Measurements from ENCODE around the gene SETD5. TPM values are rescaled to one million over a fixed set of nuclear protein-coding genes. Genes with fewer than 3 reads are reported as not detected.

Gene SETD5
- total and polyA plus RNA-seq, 12 donors = 35.3 to 135 (median 84.6) TPM

DNA sequence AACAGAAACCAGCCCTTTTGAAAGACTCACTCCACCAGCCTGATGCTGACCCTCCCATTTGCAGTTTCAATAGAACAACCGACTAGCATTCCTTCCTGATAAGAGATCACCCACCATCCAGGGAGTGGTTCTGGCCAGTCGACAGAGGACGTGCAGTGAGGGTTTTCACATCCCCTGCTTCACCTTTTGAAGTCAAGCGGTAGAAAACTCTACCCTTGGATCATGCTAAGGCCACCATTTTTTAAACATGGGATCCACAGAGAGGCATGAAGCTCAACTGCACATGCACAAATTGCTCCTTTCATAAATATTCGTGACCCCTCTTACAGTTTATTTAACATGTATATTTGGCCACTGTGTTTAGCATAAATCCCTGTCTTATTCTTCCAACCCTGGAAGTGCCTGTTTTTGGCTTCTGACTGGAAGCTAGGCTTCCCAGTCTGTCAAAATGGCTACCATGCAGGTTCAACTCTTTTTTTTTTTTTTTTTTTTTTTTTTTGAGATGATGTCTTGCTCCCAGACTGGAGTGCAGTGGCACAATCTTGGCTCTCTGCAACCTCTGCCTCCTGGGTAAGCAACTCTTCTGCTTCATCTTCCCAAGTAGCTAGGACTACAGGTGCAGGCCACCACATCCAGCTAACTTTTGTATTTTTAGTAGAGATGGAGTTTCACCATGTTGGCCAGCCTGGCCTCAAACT is 35.6 kb upstream of the SETD5 start:
- Histone ChIP-seq H3K36me3 (replicated peaks in 1 of 2) (peaks cover 0 to 15% of the 10 kb centered on the region in 2 donors), H3K27ac (peak overlapping the region in 2 of 5 donors; percentile 92 to 93), H3K4me1 (replicated peaks in 1 of 2) (peaks cover 12 to 21% of the 10 kb centered on the region in 2 donors), H3K27me3 (no peaks in the 10 kb centered on the region), H3K4me3 (peak overlapping the region in 1 of 4 donors; percentile 56), H3K9me3 (replicated peaks in 1 of 3) (no peaks in the 10 kb centered on the region)
- DNase-seq = no peak
- intact Hi-C loops (cut with DNase I) = no loop called here
- no peak for TF ChIP-seq POLR2A (IDR thresholded peaks at IDR 0.05)
- TF ChIP-seq, protein P1, sequence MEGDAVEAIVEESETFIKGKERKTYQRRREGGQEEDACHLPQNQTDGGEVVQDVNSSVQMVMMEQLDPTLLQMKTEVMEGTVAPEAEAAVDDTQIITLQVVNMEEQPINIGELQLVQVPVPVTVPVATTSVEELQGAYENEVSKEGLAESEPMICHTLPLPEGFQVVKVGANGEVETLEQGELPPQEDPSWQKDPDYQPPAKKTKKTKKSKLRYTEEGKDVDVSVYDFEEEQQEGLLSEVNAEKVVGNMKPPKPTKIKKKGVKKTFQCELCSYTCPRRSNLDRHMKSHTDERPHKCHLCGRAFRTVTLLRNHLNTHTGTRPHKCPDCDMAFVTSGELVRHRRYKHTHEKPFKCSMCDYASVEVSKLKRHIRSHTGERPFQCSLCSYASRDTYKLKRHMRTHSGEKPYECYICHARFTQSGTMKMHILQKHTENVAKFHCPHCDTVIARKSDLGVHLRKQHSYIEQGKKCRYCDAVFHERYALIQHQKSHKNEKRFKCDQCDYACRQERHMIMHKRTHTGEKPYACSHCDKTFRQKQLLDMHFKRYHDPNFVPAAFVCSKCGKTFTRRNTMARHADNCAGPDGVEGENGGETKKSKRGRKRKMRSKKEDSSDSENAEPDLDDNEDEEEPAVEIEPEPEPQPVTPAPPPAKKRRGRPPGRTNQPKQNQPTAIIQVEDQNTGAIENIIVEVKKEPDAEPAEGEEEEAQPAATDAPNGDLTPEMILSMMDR (IDR thresholded peaks at IDR 0.05) = no peak
- WGBS, 4 donors = 69 to 91% (median 71%) methylated on average over 4 to 5 of the region's 5 CpGs

DNA sequence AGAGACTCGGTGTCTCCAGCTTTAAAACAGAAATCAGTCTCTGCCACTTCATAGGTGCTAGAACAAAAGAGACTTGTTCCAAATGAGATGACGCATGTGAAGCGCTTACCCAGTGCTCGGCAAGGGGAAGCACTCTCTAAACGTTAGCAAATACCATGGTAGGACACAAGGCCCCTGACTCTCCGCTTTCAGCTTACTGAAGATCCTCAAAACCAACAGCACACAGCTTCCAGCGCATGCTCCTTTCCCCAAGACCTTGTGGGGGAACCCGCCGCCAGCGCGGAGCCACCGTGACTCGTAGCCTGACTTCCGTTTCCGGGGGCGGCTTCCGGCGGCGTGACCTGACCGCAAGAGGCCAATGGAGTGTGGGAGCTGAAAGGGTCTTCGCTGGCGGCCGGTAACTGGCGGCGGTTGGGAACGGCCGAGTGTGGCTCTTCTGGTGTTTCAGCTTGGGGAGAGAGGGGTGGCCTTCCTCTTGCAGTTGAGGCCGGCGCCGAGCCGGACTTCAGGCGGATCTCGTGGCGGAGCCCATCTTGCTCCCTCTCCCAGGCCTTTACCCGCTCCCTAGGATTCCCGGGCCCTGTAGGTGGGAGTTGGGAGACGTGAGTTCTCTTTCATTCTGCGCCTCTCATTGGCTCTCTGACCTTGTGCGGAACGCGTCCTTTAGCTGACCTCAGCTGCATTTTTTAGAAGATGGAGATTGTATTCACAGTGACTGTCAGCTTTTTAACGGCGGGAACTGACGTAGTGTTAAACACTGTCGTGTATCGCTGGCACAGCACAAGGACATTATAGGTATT is 34.5 kb upstream of the SETD5 start, which contains the start of gene THUMPD3:
Gene THUMPD3, plus strand, starts transcription at position 324 of the 800 bp plus-strand sequence. CDS start 2,015 bp downstream, outside the sequence.
- no peaks in the 10 kb centered on the region for H3K27me3 ChIP-seq
- peak within 1 kb of the TSS; percentile 23 to 88 (median 62) for H3K4me3 ChIP-seq
- TF ChIP-seq POLR2A (IDR thresholded peaks at IDR 0.05) = peak; percentile 65 to 76
- TF ChIP-seq, protein P1 (IDR thresholded peaks at IDR 0.05) = no peak
- H3K9me3 ChIP-seq (replicated peaks in 1 of 3) = no peaks in the 10 kb centered on the region
- H3K27ac ChIP-seq = peak within 1 kb of the TSS; percentile 64 to 93 (median 92)
- H3K36me3 ChIP-seq (replicated peaks in 1 of 2) = peaks cover 0 to 23% of the 10 kb centered on the region in 2 donors
- 0 to 2% (median 1%) methylated on average over 20 to 46 of the region's 46 CpGs for WGBS, 4 donors
- DNase-seq = peak; percentile 90 to 95 (median 93)
- peaks cover 12 to 21% of the 10 kb centered on the region in 2 donors for H3K4me1 ChIP-seq (replicated peaks in 1 of 2)
- intact Hi-C loops (cut with DNase I) = no loop called here

DNA sequence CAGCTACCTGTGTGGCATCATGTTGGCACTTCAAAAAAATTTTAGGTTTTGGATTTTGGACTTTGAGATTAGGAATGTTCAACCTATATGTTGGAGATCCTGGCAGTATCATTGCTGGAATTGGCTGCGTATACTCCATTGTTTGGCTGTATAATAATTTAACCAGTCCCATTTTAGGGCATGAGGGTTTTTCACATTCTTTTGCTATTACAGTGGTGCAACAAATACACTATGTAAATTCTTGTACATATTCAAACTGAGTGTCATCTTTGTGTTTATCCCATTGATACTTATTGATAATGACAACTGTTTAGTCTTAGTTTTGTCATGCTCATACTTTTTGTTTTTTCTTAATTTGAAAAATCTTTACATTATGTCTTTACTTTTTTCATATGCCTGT is 27.9 kb upstream of the SETD5 start:
- intact Hi-C loops (cut with DNase I) = no loop called here
- H3K27me3 ChIP-seq = no peaks in the 10 kb centered on the region
- no peak overlapping the region for H3K27ac ChIP-seq
- H3K9me3 ChIP-seq (replicated peaks in 1 of 3) = no peaks in the 10 kb centered on the region
- peaks cover under 1 to 3% of the 10 kb centered on the region in 2 donors for H3K4me1 ChIP-seq (replicated peaks in 1 of 2)
- no peak overlapping the region for H3K4me3 ChIP-seq
- 95 to 100% (median 97%) methylated on average over 1 of the region's 1 CpG for WGBS, 4 donors
- H3K36me3 ChIP-seq (replicated peaks in 1 of 2) = peaks cover 0 to 81% of the 10 kb centered on the region in 2 donors
- DNase-seq = no peak
- no peak for TF ChIP-seq POLR2A (IDR thresholded peaks at IDR 0.05)
- TF ChIP-seq, protein P1 (IDR thresholded peaks at IDR 0.05) = no peak

DNA sequence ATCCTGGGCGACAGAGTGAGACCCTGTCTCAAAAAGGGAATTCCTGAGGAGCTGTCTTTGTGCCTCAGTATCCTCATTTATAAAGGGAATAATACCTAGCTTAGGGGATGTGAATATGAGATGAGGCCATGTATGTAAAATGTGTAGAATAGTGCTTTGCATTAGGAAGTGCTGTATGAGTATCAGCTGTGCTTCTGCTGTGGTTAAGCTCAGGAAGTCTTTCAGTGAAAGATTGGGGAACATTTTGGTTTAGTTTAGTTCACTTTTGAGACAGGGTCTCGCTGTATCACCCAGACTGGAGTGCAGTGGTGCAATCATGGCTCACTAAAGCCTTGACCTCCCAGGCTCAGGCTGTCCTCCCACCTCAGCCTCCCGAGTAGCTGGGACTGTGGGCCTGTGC is 23.9 kb upstream of the SETD5 start:
- DNase-seq = no peak
- Histone ChIP-seq H3K36me3 (replicated peaks in 1 of 2) (peaks cover 0 to 92% of the 10 kb centered on the region in 2 donors), H3K9me3 (replicated peaks in 1 of 3) (no peaks in the 10 kb centered on the region), H3K4me1 (replicated peaks in 1 of 2) (no peaks in the 10 kb centered on the region), H3K27me3 (no peaks in the 10 kb centered on the region), H3K27ac (no peak overlapping the region), H3K4me3 (no peak overlapping the region)
- TF ChIP-seq POLR2A (IDR thresholded peaks at IDR 0.05) = no peak
- TF ChIP-seq, protein P1 (IDR thresholded peaks at IDR 0.05) = no peak
- intact Hi-C loops (cut with DNase I) = no loop called here
- 75 to 87% (median 84%) methylated on average over 3 of the region's 3 CpGs for WGBS, 4 donors
